MG63 (cell line): ENCODE results near the gene CASS4. TPM values are rescaled to one million over a fixed set of nuclear protein-coding genes. Genes with fewer than 3 reads are reported as not detected.

Experiments
- DNase-seq: peaks from one replicate; pipeline ENCODE4 v3.0.0-alpha.2; 2020
- H3K27me3 ChIP-seq: fragments of 250-450 bp; sonication (Bioruptor Pico); 2 replicates; pipeline ENCODE4 v1.5.1; 2020; ENCODE audit warnings: mild to moderate bottlenecking, moderate library complexity
- H3K36me3 ChIP-seq: fragments of 250-450 bp; sonication (Bioruptor Pico); 2 replicates; pipeline ENCODE4 v1.5.1; 2020; ENCODE audit warnings: mild to moderate bottlenecking, moderate library complexity
- H3K4me3 ChIP-seq: fragments of 250-450 bp; sonication (Bioruptor Pico); 2 replicates; pipeline ENCODE4 v1.5.1; 2020; ENCODE audit warnings: mild to moderate bottlenecking, moderate library complexity
- H3K9me3 ChIP-seq: fragments of 250-450 bp; sonication (Bioruptor Pico); 2 replicates; pipeline ENCODE4 v1.5.1; 2020; ENCODE audit warnings: mild to moderate bottlenecking, moderate library complexity
- total RNA-seq: library from RNA; depleted of rRNA; stranded (reverse); fragments of >200 nt; shearing (Covaris generic); gene quantifications from 2 replicates; pipeline ENCODE4 v1.2.3, GENCODE V29; 2014; ENCODE audit warnings: low replicate concordance

CASS4 gene
- total RNA-seq, 1 experiment from 2014 or later = 0.07 TPM

DNA sequence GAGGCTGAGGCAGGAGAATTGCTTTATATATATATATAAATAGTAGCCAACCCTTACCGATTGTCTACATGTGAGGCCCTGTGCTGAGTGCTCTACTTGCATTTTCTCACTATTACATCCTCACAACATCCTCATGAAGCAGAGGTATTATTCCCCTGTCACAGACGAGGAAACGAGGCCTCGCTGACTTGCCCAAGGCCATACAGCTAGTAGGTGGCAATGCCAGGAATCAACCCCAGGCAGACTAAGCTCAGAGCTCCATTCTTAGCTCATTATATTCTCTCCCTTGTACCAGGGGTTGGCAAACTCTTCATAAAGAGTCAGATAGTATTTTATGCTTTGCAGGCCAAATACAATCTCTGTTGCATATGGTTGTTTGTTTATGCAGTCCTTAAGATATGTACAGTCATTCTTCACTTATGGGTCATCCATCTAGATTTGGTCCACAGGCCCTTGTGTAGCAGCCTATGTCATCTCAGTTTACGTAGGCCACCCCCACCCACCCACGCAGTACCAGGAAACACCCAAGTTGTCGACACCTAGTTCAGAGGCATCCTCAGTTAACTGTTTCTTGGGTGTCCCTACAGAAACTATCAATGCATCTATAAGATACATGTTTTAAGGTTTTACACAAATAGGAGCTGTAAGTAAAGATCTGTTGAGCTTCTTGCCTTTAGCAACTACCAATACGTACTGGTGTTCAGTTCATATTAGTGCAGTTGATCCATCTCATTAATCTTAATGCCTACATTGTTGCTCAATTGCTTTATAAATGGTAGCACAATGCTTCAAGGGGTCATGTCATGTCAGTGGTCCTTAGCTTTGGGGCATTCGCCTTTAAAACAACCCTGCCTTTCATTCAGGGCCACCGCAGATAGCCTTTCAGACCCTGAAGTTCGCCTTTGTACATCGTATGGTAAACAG, 3.0 kb downstream of the CASS4 start:
- peak; percentile 91 for DNase-seq
- Histone ChIP-seq H3K9me3 (no peaks in the 10 kb centered on the region), H3K36me3 (peaks cover 8% of the 10 kb centered on the region), H3K4me3 (no peak overlapping the region), H3K27me3 (no peaks in the 10 kb centered on the region)

GRCh38 chr20:56417402-56417801, 5.3 kb downstream of the CASS4 start:
- Histone ChIP-seq H3K36me3 (peaks cover 11% of the 10 kb centered on the region), H3K27me3 (no peaks in the 10 kb centered on the region), H3K9me3 (no peaks in the 10 kb centered on the region), H3K4me3 (no peak overlapping the region)
- DNase-seq = no peak

GRCh38 chr20:56417911-56418310, 5.9 kb downstream of the CASS4 start:
- H3K4me3 ChIP-seq = no peak overlapping the region
- peaks cover 11% of the 10 kb centered on the region for H3K36me3 ChIP-seq
- DNase-seq = no peak
- H3K9me3 ChIP-seq = no peaks in the 10 kb centered on the region
- no peaks in the 10 kb centered on the region for H3K27me3 ChIP-seq

DNA sequence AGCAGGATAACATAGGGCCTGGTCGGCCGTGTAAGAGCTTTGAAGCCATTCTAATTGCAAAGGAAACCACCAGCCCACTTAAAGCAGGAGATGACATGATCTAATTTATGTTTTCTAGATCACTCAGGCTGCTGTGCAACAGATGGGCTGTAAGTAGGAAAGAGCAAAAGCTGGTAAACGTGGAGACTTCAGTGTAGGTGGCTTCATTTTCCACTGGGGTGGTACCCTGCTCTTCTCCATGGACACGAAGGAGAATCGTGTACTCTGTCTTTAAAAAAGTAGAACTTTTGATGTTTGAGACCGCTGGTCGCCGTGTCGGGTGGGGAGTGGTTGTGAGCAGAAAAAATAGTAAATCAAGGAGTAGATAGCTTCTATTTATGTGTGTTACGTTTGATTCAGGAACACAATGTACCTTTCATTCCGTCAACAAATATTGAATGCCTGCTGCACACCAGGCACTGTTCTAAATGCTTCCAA, 6.4 kb downstream of the CASS4 start:
- Histone ChIP-seq H3K27me3 (no peaks in the 10 kb centered on the region), H3K4me3 (no peak overlapping the region), H3K36me3 (peaks cover 11% of the 10 kb centered on the region), H3K9me3 (no peaks in the 10 kb centered on the region)
- DNase-seq = no peak

DNA sequence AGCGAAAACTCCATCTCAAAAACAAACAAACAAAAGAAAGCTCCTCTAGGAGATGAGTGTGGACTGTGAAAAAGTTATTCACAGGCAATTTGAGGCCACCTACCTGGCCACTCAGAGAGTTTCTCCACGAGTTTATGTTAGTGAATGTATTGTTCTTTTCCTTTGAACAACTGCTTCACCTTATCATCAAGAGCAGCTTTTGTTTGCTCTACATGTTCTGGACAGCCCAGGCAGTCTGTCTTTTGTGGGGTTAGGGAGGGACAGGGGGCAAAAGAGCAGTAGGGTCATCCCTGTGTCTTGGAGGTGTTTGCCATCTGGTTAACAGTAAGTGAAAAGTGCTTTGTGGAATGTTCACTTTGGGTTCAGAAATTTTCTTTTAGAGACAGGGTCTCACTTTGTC, 8.0 kb downstream of the CASS4 start:
- H3K9me3 ChIP-seq = no peaks in the 10 kb centered on the region

DNA sequence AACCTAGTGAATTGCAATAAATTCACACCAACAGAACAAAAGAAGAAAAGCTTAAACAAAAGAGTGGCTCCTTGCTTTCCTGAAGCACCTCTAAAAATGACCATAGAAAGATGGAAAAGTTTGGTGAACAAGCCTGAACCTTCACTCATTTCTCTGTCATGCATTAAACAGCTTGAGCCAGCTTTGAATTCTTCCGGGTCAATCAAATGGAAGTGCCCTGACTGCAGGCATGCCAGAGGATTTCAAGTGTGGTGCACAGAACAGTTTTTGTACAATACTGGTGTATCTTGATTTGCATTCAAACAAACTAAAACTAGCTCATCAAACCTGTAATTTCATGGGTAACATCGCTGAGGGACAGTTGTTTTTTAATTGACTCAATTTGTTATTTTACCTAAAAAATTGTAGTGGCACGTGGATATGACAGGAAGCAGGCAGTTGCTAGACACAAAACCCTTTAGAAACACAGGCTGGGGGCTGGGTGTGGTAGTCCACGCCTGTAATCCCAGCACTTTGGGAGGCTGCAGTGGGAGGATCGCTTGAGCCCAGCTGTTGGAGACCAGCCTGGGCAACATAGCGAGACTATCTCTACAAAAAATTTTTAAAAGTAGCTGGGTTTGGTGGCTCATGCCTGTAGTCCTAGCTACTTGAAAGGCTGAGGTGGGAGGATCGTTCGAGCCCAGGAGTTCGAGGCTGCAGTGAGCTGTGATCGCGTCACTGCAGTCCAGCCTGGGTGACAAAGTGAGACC, 9.1 kb downstream of the CASS4 start:
- no peaks in the 10 kb centered on the region for H3K9me3 ChIP-seq
- 0 out of 2 replicates have a peak, but pooled peaks cover 4% of the 10 kb centered on the region for H3K36me3 ChIP-seq
- no peak overlapping the region for H3K4me3 ChIP-seq
- peak; percentile 18 for DNase-seq
- H3K27me3 ChIP-seq = no peaks in the 10 kb centered on the region

More for the DNA sequence above, 8.0 kb downstream of the CASS4 start:
- Histone ChIP-seq H3K27me3 (no peaks in the 10 kb centered on the region), H3K4me3 (no peak overlapping the region), H3K36me3 (peaks cover 8% of the 10 kb centered on the region; the same call in 1 of the 2 replicates)
- no peak for DNase-seq

- Histone ChIP-seq H3K9me3 (no peaks in the 10 kb centered on the region), H3K27me3 (no peaks in the 10 kb centered on the region), H3K36me3 (0 out of 2 replicates have a peak, but pooled peaks cover 4% of the 10 kb centered on the region), H3K4me3 (no peak overlapping the region)
- peak; percentile 68 for DNase-seq
Measured at GRCh38 chr20:56422076-56422823, 10.2 kb downstream of the CASS4 start.

DNA sequence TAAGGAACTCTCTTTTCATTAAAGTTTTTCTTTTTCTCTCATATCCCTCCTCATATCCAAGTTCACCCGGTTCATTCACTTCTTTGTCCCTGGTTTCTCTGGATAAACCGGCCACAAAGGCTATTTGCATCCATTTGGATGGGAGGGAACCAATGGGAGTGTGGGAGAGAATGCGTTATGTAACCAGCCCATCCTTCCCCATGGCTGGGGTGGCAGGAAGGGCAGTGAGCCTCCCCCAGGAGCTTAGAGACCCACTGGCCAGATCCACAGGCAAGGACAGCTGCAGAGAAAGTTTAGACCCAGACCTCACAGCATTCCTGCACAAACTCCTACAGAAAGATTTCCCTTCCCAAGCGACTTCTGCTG, 10.7 kb downstream of the CASS4 start:
- Histone ChIP-seq H3K27me3 (no peaks in the 10 kb centered on the region), H3K36me3 (0 out of 2 replicates have a peak, but pooled peaks cover 4% of the 10 kb centered on the region), H3K4me3 (no peak overlapping the region), H3K9me3 (no peaks in the 10 kb centered on the region)
- DNase-seq = no peak

GRCh38 chr20:56423211-56423610, 11.2 kb downstream of the CASS4 start:
- DNase-seq = no peak
- no peak overlapping the region for H3K4me3 ChIP-seq

DNA sequence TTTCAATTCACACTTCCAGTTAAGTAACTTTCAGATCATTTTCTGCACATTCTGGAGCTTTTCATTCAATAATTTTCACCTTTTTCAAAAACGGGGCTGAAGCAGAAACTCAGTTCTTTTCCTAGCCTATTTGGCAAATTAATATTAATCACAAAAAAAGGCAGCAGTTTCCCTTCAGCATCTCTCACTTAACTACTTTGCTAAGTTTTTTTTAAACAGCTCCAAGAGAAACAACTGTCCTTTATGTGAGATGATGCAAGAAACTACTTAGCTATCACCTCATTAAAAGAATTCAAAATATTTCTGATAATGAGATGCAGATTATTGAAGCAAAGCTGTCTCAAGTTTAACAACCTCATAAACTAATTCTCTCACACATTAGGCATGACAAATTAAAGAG, 11.8 kb downstream of the CASS4 start:
- DNase-seq = no peak
- Histone ChIP-seq H3K9me3 (no peaks in the 10 kb centered on the region), H3K36me3 (peaks cover 6% of the 10 kb centered on the region; the same call in 1 of the 2 replicates), H3K4me3 (no peak overlapping the region), H3K27me3 (no peaks in the 10 kb centered on the region)

More at GRCh38 chr20:56423211-56423610, 11.2 kb downstream of the CASS4 start:
- Histone ChIP-seq H3K27me3 (no peaks in the 10 kb centered on the region), H3K36me3 (peaks cover 6% of the 10 kb centered on the region; the same call in 1 of the 2 replicates), H3K9me3 (no peaks in the 10 kb centered on the region)

DNA sequence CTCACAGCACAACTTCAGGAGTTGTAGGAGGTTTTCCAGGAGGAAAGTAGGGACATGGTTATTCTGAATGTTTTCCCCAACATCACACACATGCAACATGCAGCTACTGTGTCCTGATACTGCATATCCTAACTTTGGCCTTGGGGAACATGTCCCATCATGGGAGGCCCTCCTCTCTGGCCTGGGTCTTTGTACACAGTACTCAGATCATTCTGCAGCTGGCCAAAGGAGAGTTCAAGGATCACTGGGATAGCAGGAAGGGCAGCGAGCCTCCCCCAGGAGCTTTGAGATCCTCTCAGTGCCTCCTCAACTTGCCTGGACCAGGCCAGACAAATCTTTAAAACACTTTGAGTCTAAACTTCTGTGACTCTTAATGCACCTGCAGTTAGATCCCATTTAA, 12.9 kb downstream of the CASS4 start:
- H3K27me3 ChIP-seq = no peaks in the 10 kb centered on the region
- no peaks in the 10 kb centered on the region for H3K9me3 ChIP-seq
- no peak overlapping the region for H3K4me3 ChIP-seq
- peaks cover 6% of the 10 kb centered on the region; the same call in 1 of the 2 replicates for H3K36me3 ChIP-seq
- no peak for DNase-seq

DNA sequence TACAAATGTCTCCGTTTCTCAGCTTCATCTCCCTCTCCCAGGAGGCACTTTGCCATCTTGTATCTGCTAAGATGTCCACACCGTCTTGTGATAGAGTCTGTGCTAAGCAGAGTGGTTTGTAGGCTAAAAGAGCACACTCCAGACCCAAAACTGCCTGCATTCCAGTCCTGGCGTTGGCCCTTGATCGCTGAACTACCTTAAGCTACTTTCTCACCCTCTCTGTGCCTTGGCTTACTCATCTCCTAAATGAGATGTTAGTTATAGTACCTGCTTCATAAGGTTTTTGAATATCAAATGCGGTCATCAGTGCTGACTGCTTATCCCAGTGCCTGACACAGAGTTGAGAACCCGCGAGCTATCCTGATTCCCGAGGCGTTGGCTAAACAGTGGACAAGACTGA, 14.0 kb downstream of the CASS4 start:
- H3K27me3 ChIP-seq = no peaks in the 10 kb centered on the region
- H3K4me3 ChIP-seq = no peak overlapping the region
- peaks cover 2% of the 10 kb centered on the region; the same call in 1 of the 2 replicates for H3K36me3 ChIP-seq
- H3K9me3 ChIP-seq = no peaks in the 10 kb centered on the region
- no peak for DNase-seq

GRCh38 chr20:56426926-56427325, 14.9 kb downstream of the CASS4 start:
- Histone ChIP-seq H3K36me3 (peaks cover 2% of the 10 kb centered on the region; the same call in 1 of the 2 replicates), H3K9me3 (no peaks in the 10 kb centered on the region), H3K27me3 (no peaks in the 10 kb centered on the region), H3K4me3 (no peak overlapping the region)
- no peak for DNase-seq

- DNase-seq = no peak
- Histone ChIP-seq H3K9me3 (no peaks in the 10 kb centered on the region), H3K4me3 (no peak overlapping the region), H3K27me3 (no peaks in the 10 kb centered on the region), H3K36me3 (peaks cover 2% of the 10 kb centered on the region; the same call in 1 of the 2 replicates)
Measured at GRCh38 chr20:56427797-56428196, 15.7 kb downstream of the CASS4 start.

DNA sequence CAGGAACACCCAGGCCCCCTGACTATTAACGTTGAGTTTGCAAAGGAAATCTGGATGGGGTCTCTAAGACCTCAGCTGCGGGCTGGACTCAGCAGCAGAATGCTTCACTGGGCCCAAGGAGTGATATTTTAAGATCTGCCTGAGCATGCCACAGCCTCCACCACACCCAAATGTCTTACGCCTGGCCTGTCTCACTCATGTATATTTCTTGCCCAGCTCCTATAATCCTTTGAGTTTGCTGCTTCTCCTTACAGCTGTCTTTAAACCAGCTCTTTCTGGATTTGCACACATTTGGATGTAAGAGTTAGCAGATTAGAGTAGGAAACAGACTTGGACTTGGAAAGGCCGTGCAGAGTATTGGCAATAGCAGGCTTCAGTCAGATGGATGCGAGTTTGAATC, 16.4 kb downstream of the CASS4 start:
- Histone ChIP-seq H3K36me3 (peaks cover 2% of the 10 kb centered on the region; the same call in 1 of the 2 replicates), H3K9me3 (no peaks in the 10 kb centered on the region), H3K4me3 (no peak overlapping the region), H3K27me3 (no peaks in the 10 kb centered on the region)
- DNase-seq = no peak

DNA sequence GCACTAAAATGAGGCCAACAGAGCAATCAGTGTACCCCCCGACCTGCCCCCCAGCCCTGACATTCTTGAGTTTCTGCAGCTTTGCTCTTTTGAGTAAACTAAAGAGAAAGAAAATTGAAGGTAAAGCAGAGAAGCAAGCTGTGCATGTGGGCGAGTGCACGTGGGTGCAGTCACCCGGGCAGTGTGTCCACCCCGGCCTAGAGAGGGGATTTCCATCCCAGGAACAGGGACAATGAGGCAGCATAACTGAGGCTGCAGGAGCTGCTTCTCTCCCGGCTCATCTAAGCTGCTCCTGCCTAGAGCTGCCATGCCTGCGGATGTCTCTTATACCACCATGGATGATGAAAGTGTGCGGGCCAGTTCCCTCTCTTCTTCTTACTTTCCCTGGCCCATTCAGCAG, 16.8 kb downstream of the CASS4 start:
- no peak for DNase-seq

More for the DNA sequence above, 16.8 kb downstream of the CASS4 start:
- Histone ChIP-seq H3K9me3 (no peaks in the 10 kb centered on the region), H3K36me3 (peaks cover 2% of the 10 kb centered on the region; the same call in 1 of the 2 replicates), H3K27me3 (no peaks in the 10 kb centered on the region), H3K4me3 (no peak overlapping the region)
